Liver (tissue), 9 donors: Measurements from ENCODE around the gene SPEG. TPM values are rescaled to one million over a fixed set of nuclear protein-coding genes. Genes with fewer than 3 reads are reported as not detected.

Experiments
- DNase-seq: peaks from one replicate; pipeline ENCODE4 v3.0.0-alpha.2; 2017; ENCODE audit warnings: low spot score
- H3K27ac ChIP-seq, 2 donors: one replicate each; pipeline ENCODE4 v1.7.0; 2013; ENCODE audit warnings: inconsistent platforms in 2 of 2, low read length in 2 of 2, control low read depth in 1 of 2, low read depth in 1 of 2, mild to moderate bottlenecking in 1 of 2
- H3K27me3 ChIP-seq, 4 donors: one replicate each; pipeline versions ENCODE4 v1.6.1 to v1.7.0; 2013; ENCODE audit warnings: low read length in 3 of 4, inconsistent platforms in 1 of 4, mild to moderate bottlenecking in 1 of 4, moderate library complexity in 1 of 4; ENCODE audit not compliant: control insufficient read depth in 4 of 4, insufficient read depth in 4 of 4
- H3K36me3 ChIP-seq, 4 donors: one replicate each; pipeline versions ENCODE4 v1.6.1 to v1.7.0; 2013; ENCODE audit warnings: low read length in 3 of 4, mild to moderate bottlenecking in 3 of 4, low read depth in 1 of 4, moderate library complexity in 1 of 4; ENCODE audit not compliant: control insufficient read depth in 4 of 4, insufficient read depth in 3 of 4
- H3K4me1 ChIP-seq, 4 donors: one replicate each; pipeline versions ENCODE4 v1.6.1 to v1.7.0; 2013; ENCODE audit warnings: low read length in 3 of 4, mild to moderate bottlenecking in 3 of 4, moderate library complexity in 1 of 4; ENCODE audit not compliant: control insufficient read depth in 4 of 4, insufficient read depth in 4 of 4
- H3K4me3 ChIP-seq, 3 donors: one replicate each; pipeline versions ENCODE4 v1.6.1 to v1.7.0; 2013; ENCODE audit warnings: low read length in 3 of 3, control low read depth in 1 of 3, low read depth in 1 of 3, mild to moderate bottlenecking in 1 of 3
- H3K9ac ChIP-seq, 2 donors: one replicate each; pipeline ENCODE4 v1.7.0; 2013; ENCODE audit warnings: low read length in 2 of 2, mild to moderate bottlenecking in 2 of 2, moderate library complexity in 2 of 2, control low read depth in 1 of 2, low read depth in 1 of 2
- H3K9me3 ChIP-seq, 4 donors: one replicate each; pipeline versions ENCODE4 v1.6.1 to v1.7.0; 2013; ENCODE audit warnings: low read length in 3 of 4; ENCODE audit not compliant: control insufficient read depth in 4 of 4
- EGR1 ChIP-seq, 2 donors: IDR thresholded peaks; 2 replicates each; pipeline ENCODE4 v1.6.1; 2016 to 2018; ENCODE audit warnings: antibody characterized with exemption in 2 of 2, low read depth in 2 of 2
- FOXA1 ChIP-seq: IDR thresholded peaks from 2 replicates; pipeline ENCODE4 v1.6.1; 2016; ENCODE audit warnings: antibody characterized with exemption
- FOXA2 ChIP-seq: IDR thresholded peaks from 2 replicates; pipeline ENCODE4 v1.6.1; 2016; ENCODE audit warnings: antibody characterized with exemption
- GABPA ChIP-seq, 2 donors: IDR thresholded peaks in 1 of 2; conservative IDR thresholded peaks in 1 of 2; 2 replicates each; pipeline ENCODE4 v1.6.1; 2016; ENCODE audit warnings: antibody characterized with exemption in 2 of 2, mild to moderate bottlenecking in 1 of 2, moderate library complexity in 1 of 2
- HNF4G ChIP-seq: IDR thresholded peaks from 2 replicates; pipeline ENCODE4 v1.6.1; 2016; ENCODE audit warnings: antibody characterized with exemption
- NR2F2 ChIP-seq: IDR thresholded peaks from 2 replicates; pipeline ENCODE4 v1.6.1; 2016; ENCODE audit warnings: antibody characterized with exemption
- RXRA ChIP-seq, 2 donors: IDR thresholded peaks; 2 replicates each; pipeline ENCODE4 v1.6.1; 2017 to 2018; ENCODE audit warnings: antibody characterized with exemption in 2 of 2, mild to moderate bottlenecking in 1 of 2
- SP1 ChIP-seq: IDR thresholded peaks from 2 replicates; pipeline ENCODE4 v1.6.1; 2018; ENCODE audit warnings: antibody characterized with exemption, mild to moderate bottlenecking
- TAF1 ChIP-seq: conservative IDR thresholded peaks from 2 replicates; pipeline ENCODE4 v1.6.1; 2016; ENCODE audit warnings: antibody characterized with exemption, mild to moderate bottlenecking
- WGBS: extraction: QIAGEN DNeasy Blood & Tissue Kit; methylation state at CpG from one replicate; pipeline ENCODE4 v1.1.7; 2013; 5-methylcytosine and 5-hydroxymethylcytosine counted together
- polyA plus RNA-seq, 2 donors: library from polyadenylated mRNA; stranded (reverse) in 1 of 2; unstranded in 1 of 2; fragments of 200-250 nt in 1 of 2; fragments of >200 nt in 1 of 2; fragmentation: Nextera tagmentation in 1 of 2; extraction: Ambion mirVana in 1 of 2; gene quantifications; one replicate each; pipeline versions ENCODE4 v1.2.1 to v1.2.3, GENCODE V29; 2013 to 2015
- total RNA-seq, 2 donors: library from RNA; depleted of rRNA; stranded (reverse); fragments of >200 nt; gene quantifications; one replicate each; pipeline ENCODE4 v1.2.3, GENCODE V29; 2014
- TF ChIP-seq, protein P1 (sequence below): fragments of 150-350 bp; IDR thresholded peaks from 2 replicates; pipeline ENCODE4 v1.5.1; 2017; ENCODE audit warnings: improper control_type of control experiment, low read depth, low read length; ENCODE audit not compliant: missing input control
- TF ChIP-seq, protein P2 (sequence below): IDR thresholded peaks from 2 replicates; pipeline ENCODE4 v1.6.1; 2016; ENCODE audit warnings: antibody characterized with exemption, mild to moderate bottlenecking
- TF ChIP-seq, protein P3 (sequence below): IDR thresholded peaks from 2 replicates; pipeline ENCODE4 v1.6.1; 2016; ENCODE audit warnings: antibody characterized with exemption
- TF ChIP-seq, protein P4 (sequence below): IDR thresholded peaks from 2 replicates; pipeline ENCODE4 v1.6.1; 2016; ENCODE audit warnings: antibody characterized with exemption
- donor health status: healthy.
- donor health status: healthy.
- donor health status: healthy.
- donor health status: healthy.
- donor health status: healthy.

SPEG gene
- total and polyA plus RNA-seq, 4 donors = 0.51 to 0.96 (median 0.66) TPM

DNA sequence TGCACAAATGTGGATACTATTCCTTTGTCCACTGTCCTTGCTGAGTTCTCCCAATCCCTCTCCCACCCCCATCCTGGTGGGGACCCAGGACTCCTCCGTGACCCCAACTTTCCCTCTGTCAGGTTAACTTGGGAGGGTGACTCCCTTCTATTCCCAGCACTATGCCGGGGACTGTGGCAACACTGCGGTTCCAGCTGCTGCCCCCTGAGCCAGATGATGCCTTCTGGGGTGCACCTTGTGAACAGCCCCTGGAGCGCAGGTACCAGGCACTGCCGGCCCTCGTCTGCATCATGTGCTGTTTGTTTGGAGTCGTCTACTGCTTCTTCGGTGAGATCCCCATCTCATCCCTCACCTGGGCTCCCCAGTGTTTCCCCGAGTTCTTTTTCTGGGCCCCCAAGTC is 109.9 kb downstream of the SPEG start:
- WGBS = 54% methylated on average over 9 of the region's 9 CpGs
- H3K4me1 ChIP-seq = peaks cover 14 to 25% (median 19%) of the 10 kb centered on the region in 4 donors
- peak overlapping the region in 1 of 3 donors; percentile 45 for H3K4me3 ChIP-seq
- no peaks in the 10 kb centered on the region for H3K9me3 ChIP-seq
- H3K27ac ChIP-seq = no peak overlapping the region
- no peaks in the 10 kb centered on the region for H3K27me3 ChIP-seq
- TF ChIP-seq GABPA (IDR thresholded peaks at IDR 0.05 in 1 of 2, conservative IDR thresholded peaks at IDR 0.05 in 1 of 2) = no peak
- TF ChIP-seq, protein P1, sequence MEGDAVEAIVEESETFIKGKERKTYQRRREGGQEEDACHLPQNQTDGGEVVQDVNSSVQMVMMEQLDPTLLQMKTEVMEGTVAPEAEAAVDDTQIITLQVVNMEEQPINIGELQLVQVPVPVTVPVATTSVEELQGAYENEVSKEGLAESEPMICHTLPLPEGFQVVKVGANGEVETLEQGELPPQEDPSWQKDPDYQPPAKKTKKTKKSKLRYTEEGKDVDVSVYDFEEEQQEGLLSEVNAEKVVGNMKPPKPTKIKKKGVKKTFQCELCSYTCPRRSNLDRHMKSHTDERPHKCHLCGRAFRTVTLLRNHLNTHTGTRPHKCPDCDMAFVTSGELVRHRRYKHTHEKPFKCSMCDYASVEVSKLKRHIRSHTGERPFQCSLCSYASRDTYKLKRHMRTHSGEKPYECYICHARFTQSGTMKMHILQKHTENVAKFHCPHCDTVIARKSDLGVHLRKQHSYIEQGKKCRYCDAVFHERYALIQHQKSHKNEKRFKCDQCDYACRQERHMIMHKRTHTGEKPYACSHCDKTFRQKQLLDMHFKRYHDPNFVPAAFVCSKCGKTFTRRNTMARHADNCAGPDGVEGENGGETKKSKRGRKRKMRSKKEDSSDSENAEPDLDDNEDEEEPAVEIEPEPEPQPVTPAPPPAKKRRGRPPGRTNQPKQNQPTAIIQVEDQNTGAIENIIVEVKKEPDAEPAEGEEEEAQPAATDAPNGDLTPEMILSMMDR = no peak
- TF ChIP-seq HNF4G = no peak
- no peak overlapping the region for H3K9ac ChIP-seq
- H3K36me3 ChIP-seq = peaks cover 4 to 16% (median 9%) of the 10 kb centered on the region in 4 donors
- no peak for DNase-seq

DNA sequence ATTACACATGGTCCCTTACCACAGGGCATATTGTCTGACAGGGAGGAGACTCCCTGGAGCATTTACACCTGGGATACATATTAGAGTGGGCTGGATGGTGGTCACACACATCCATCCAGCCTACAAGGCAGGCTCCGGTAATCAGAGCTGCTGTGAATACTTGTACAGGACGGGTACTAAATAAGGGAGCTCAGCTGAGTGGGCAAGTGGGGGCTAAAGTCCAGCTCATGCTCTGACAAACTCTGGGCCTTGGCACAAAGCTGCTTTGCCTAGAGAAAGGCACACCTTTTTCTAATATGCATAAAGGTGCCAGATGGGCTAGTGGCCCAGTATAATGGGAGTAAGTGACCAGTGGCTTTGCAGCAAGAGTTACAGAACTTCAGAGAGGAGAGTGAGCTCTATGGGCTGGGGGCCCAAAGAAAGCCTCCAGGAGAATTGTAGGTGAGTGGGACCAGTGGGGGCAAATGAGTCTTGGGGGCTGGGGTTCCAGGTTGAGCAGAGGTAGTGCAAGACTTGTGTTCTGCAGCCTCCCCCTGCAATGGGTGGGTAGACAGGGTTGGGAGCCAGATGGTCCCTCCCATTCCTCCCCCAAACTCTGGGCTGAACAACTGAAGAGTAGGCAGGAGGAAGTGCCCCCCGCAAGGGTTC is 110.8 kb downstream of the SPEG start:
- Histone ChIP-seq H3K27me3 (no peaks in the 10 kb centered on the region), H3K4me3 (no peak overlapping the region), H3K9ac (no peak overlapping the region), H3K36me3 (peaks cover 3 to 7% (median 5%) of the 10 kb centered on the region in 4 donors), H3K9me3 (no peaks in the 10 kb centered on the region), H3K4me1 (peaks cover 14 to 25% (median 19%) of the 10 kb centered on the region in 4 donors), H3K27ac (no peak overlapping the region)
- TF ChIP-seq, protein P2, sequence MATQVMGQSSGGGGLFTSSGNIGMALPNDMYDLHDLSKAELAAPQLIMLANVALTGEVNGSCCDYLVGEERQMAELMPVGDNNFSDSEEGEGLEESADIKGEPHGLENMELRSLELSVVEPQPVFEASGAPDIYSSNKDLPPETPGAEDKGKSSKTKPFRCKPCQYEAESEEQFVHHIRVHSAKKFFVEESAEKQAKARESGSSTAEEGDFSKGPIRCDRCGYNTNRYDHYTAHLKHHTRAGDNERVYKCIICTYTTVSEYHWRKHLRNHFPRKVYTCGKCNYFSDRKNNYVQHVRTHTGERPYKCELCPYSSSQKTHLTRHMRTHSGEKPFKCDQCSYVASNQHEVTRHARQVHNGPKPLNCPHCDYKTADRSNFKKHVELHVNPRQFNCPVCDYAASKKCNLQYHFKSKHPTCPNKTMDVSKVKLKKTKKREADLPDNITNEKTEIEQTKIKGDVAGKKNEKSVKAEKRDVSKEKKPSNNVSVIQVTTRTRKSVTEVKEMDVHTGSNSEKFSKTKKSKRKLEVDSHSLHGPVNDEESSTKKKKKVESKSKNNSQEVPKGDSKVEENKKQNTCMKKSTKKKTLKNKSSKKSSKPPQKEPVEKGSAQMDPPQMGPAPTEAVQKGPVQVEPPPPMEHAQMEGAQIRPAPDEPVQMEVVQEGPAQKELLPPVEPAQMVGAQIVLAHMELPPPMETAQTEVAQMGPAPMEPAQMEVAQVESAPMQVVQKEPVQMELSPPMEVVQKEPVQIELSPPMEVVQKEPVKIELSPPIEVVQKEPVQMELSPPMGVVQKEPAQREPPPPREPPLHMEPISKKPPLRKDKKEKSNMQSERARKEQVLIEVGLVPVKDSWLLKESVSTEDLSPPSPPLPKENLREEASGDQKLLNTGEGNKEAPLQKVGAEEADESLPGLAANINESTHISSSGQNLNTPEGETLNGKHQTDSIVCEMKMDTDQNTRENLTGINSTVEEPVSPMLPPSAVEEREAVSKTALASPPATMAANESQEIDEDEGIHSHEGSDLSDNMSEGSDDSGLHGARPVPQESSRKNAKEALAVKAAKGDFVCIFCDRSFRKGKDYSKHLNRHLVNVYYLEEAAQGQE = no peak
- no peak for TF ChIP-seq HNF4G
- no peak for TF ChIP-seq GABPA (IDR thresholded peaks at IDR 0.05 in 1 of 2, conservative IDR thresholded peaks at IDR 0.05 in 1 of 2)
- no peak for TF ChIP-seq EGR1 (IDR thresholded peaks at IDR 0.05; ENCODE audit: low read depth in 2 of 2)
- no peak for TF ChIP-seq FOXA2
- TF ChIP-seq, protein P3, sequence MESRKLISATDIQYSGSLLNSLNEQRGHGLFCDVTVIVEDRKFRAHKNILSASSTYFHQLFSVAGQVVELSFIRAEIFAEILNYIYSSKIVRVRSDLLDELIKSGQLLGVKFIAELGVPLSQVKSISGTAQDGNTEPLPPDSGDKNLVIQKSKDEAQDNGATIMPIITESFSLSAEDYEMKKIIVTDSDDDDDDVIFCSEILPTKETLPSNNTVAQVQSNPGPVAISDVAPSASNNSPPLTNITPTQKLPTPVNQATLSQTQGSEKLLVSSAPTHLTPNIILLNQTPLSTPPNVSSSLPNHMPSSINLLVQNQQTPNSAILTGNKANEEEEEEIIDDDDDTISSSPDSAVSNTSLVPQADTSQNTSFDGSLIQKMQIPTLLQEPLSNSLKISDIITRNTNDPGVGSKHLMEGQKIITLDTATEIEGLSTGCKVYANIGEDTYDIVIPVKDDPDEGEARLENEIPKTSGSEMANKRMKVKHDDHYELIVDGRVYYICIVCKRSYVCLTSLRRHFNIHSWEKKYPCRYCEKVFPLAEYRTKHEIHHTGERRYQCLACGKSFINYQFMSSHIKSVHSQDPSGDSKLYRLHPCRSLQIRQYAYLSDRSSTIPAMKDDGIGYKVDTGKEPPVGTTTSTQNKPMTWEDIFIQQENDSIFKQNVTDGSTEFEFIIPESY = no peak
- TF ChIP-seq FOXA1 = no peak
- TF ChIP-seq, protein P4, sequence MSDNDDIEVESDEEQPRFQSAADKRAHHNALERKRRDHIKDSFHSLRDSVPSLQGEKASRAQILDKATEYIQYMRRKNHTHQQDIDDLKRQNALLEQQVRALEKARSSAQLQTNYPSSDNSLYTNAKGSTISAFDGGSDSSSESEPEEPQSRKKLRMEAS = no peak
- TF ChIP-seq TAF1 = no peak
- TF ChIP-seq, protein P1 = no peak
- TF ChIP-seq SP1 = no peak
- TF ChIP-seq NR2F2 = no peak
- TF ChIP-seq RXRA (IDR thresholded peaks at IDR 0.05) = no peak
- DNase-seq = no peak
- WGBS = 82% methylated on average over 3 of the region's 3 CpGs
